Brain microvascular endothelial cell (primary cell): ENCODE results near the gene GDF2.

Source experiments
- DNase-seq: peaks from one replicate; pipeline ENCODE4 v3.0.0-alpha.2; 2020
- H3K27ac ChIP-seq: fragments of 250-450 bp; sonication (Bioruptor Pico); 2 replicates; pipeline ENCODE4 v1.5.1; 2020; ENCODE audit warnings: mild to moderate bottlenecking, moderate library complexity
- H3K27me3 ChIP-seq: fragments of 250-450 bp; sonication (Bioruptor Pico); replicated peaks from 2 replicates; pipeline ENCODE4 v1.5.1; 2020; ENCODE audit warnings: mild to moderate bottlenecking
- H3K36me3 ChIP-seq: fragments of 250-450 bp; sonication (Bioruptor Pico); replicated peaks from 2 replicates; pipeline ENCODE4 v1.5.1; 2020; ENCODE audit warnings: mild to moderate bottlenecking
- H3K4me3 ChIP-seq: 2 replicates; pipeline ENCODE4 v1.5.1; 2011; ENCODE audit warnings: low read depth, mild to moderate bottlenecking, control low read depth, low read length, moderate library complexity
- CTCF ChIP-seq: IDR thresholded peaks from 2 replicates; pipeline ENCODE4 v1.5.1; 2011; ENCODE audit warnings: low read depth, mild to moderate bottlenecking, moderate library complexity, low read length, control low read depth, inconsistent platforms; ENCODE audit errors: missing control alignments
- in situ Hi-C: cut with HindIII; loops from 2 replicates; pipeline ENCODE4 v1.10.0; 2017; ENCODE audit warnings: low sequenced_read_pairs, low pct_ligation_motif_present

GDF2 gene

GRCh38 chr10:47322300-47323061 lies at the start of gene GDF2:
TSS of gene GDF2 (plus strand) at chr10:47322454. CDS start at chr10:47322669, 215 bp downstream.
- H3K4me3 ChIP-seq, result no peak within 1 kb of the TSS
- no peaks in the 10 kb centered on the region for H3K36me3 ChIP-seq
- in situ Hi-C loops, result loop anchor here (25.0 kb wide), 1 partner anchor 285 kb away; no protein-coding TSS in a partner anchor
- H3K27ac ChIP-seq, result no peak within 1 kb of the TSS
- DNase-seq, result no peak
- no peaks in the 10 kb centered on the region for H3K27me3 ChIP-seq
- TF ChIP-seq CTCF, result no peak

GRCh38 chr10:47276071-47276470 lies 46.2 kb upstream of the GDF2 start:
- Histone ChIP-seq H3K27ac (no peak overlapping the region), H3K36me3 (no peaks in the 10 kb centered on the region), H3K27me3 (no peaks in the 10 kb centered on the region), H3K4me3 (no peak overlapping the region)
- DNase-seq, result no peak
- in situ Hi-C loops, result no loop called here
- TF ChIP-seq CTCF, result no peak

DNA sequence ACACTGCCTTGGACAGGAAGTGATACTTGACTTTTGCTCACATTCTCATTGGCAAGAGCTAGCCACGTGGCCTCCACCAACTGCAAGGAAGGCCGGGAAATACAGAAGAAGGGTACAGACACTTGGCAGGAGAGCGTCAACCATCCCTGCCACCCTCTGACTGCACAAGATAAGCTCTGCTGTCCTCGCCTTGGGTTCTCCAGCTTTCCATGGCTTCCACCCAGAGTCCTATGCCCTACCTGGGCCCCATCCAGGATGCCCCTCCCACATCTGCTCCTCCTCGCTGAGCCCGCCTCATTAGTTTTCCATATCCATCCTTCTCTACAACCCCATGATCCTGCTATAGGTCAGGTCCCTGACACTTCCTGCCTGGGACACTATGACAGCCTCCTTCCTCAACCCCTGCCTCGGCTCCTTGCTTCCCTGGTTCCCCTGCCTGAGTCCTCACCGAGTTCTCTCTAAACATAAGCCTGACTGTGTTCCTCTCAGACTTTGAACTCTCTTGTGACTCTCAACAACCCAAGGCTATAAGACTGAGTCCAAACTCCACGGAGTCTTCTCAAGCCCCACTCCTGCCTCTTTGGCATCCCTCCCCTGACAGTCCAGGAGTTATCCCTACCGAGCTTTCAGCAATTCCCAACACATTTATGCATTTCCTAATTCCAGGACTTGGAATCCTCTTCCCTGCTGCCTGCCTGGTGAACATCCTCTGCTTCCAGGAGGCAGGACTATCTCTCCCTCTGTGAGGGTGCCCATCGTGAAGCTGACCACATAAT lies 45.5 kb upstream of the GDF2 start:
- Histone ChIP-seq H3K27me3 (no peaks in the 10 kb centered on the region), H3K36me3 (no peaks in the 10 kb centered on the region), H3K27ac (no peak overlapping the region), H3K4me3 (no peak overlapping the region)
- no peak for DNase-seq
- in situ Hi-C loops, result no loop called here
- TF ChIP-seq CTCF, result no peak

DNA sequence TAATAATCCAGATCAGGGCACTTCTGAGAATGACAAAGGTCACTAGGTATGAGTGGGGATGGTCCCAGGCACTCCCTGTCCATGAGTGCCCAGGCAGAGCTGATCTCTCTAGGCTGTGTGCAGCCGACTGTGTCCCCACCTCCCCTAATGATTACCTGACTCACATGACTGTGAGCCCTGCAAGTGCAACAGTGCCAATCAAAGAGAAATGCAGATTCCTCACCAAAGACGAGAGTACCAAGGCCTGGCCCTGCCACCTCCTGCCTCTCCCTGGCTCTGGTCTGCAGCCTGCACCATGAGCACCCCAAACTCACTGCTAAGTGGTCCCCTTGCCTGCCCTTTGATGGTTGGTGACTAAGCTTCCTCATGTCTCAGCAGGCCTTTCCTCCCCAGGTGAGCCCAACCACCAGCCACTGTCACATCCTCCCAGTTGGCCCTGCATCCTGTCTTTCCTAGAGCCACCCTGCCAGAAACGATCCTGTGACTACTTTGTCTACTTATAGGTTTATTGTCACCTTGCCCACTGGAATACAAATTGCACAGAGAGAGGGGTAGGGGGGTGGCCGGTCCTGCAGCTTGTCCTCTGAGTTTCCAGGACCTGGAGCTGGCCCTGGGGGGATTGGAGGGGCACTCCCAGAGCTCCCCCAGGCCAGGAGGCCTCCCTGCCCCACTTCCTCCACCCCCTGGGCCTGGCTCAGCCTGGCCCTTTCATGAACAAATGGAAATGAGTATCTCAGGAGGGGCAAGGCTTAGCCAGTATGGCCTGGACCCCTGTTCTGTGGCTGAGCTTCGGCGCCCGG lies 44.7 kb upstream of the GDF2 start:
- H3K27ac ChIP-seq, result no peak overlapping the region
- no peak for DNase-seq
- H3K27me3 ChIP-seq, result no peaks in the 10 kb centered on the region
- H3K4me3 ChIP-seq, result no peak overlapping the region
- in situ Hi-C loops, result no loop called here
- no peaks in the 10 kb centered on the region for H3K36me3 ChIP-seq
- no peak for TF ChIP-seq CTCF

DNA sequence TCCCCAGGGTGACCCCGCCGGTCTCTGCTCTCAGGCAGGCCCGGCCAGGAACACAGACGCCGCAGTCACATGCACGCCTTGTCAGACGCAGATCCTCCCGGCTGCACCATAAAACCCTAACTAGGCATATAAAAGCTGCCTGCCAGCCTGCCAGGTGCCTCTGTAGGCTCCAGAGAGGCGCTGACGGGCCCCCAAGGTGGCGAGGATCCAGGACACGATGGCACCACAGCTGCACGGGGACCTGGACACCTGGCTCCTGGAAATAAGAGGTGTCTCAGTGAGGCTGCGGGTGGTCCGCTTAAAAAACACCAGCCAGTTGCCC lies 44.1 kb upstream of the GDF2 start:
- H3K4me3 ChIP-seq, result no peak overlapping the region
- H3K27ac ChIP-seq, result no peak overlapping the region
- no peak for DNase-seq
- no peaks in the 10 kb centered on the region for H3K27me3 ChIP-seq
- no peak for TF ChIP-seq CTCF
- in situ Hi-C loops, result no loop called here
- H3K36me3 ChIP-seq, result no peaks in the 10 kb centered on the region
